Smooth muscle cell (in vitro differentiated cells): ENCODE results near the gene KIF26A. TPM values are rescaled to one million over a fixed set of nuclear protein-coding genes. Genes with fewer than 3 reads are reported as not detected.

Source experiments
- DNase-seq: peaks from one replicate; lab custom pipeline; 2025; ENCODE audit not compliant: unreplicated experiment; lab: John Stamatoyannopoulos, UW
- H2AFZ ChIP-seq: fragments of 200-600 bp; sonication (generic); 2 replicates; pipeline ENCODE4 v1.6.0; 2016; ENCODE audit warnings: antibody characterized with exemption, low read depth, mild to moderate bottlenecking
- H3F3A ChIP-seq: fragments of 200-600 bp; sonication (generic); 2 replicates; pipeline ENCODE4 v1.6.0; 2017; ENCODE audit warnings: antibody characterized with exemption, low read depth
- H3K27ac ChIP-seq: fragments of 200-600 bp; sonication (generic); 2 replicates; pipeline ENCODE4 v1.5.1; 2016; ENCODE audit warnings: low read depth, mild to moderate bottlenecking
- H3K27me3 ChIP-seq: fragments of 200-600 bp; sonication (generic); 2 replicates; pipeline ENCODE4 v1.6.1; 2016; ENCODE audit warnings: low read depth, mild to moderate bottlenecking
- H3K36me3 ChIP-seq: fragments of 200-600 bp; sonication (generic); 2 replicates; pipeline ENCODE4 v1.5.1; 2016; ENCODE audit warnings: low read depth
- H3K4me1 ChIP-seq: fragments of 200-600 bp; sonication (generic); 2 replicates; pipeline ENCODE4 v1.5.1; 2016; ENCODE audit warnings: low read depth
- H3K4me2 ChIP-seq: fragments of 200-600 bp; sonication (generic); 2 replicates; pipeline ENCODE4 v1.6.0; 2016; ENCODE audit warnings: mild to moderate bottlenecking
- H3K4me3 ChIP-seq: fragments of 200-600 bp; sonication (generic); 2 replicates; pipeline ENCODE4 v1.5.1; 2016; ENCODE audit warnings: mild to moderate bottlenecking
- H3K79me2 ChIP-seq: fragments of 200-600 bp; sonication (generic); 2 replicates; pipeline ENCODE4 v1.6.0; 2016; ENCODE audit warnings: low read depth, mild to moderate bottlenecking
- H3K9ac ChIP-seq: fragments of 200-600 bp; sonication (generic); 2 replicates; pipeline ENCODE4 v1.6.0; 2016; ENCODE audit warnings: low read depth
- H3K9me3 ChIP-seq: fragments of 200-600 bp; sonication (generic); replicated peaks from 2 replicates; pipeline ENCODE4 v1.5.1; 2016; ENCODE audit warnings: low read depth
- H4K20me1 ChIP-seq: fragments of 200-600 bp; sonication (generic); 2 replicates; pipeline ENCODE4 v1.6.0; 2016; ENCODE audit warnings: low read depth
- CTCF ChIP-seq: fragments of 200-600 bp; sonication (generic); IDR thresholded peaks from 2 replicates; pipeline ENCODE4 v1.5.1; 2017; ENCODE audit warnings: borderline replicate concordance, mild to moderate bottlenecking, antibody characterized with exemption; ENCODE audit not compliant: insufficient read depth, poor library complexity, severe bottlenecking
- WGBS: methylation state at CpG from one replicate; pipeline ENCODE4 v1.1.7; 2016; ENCODE audit warnings: low lambda C conversion rate; 5-methylcytosine and 5-hydroxymethylcytosine counted together
- polyA plus RNA-seq: library from polyadenylated mRNA; unstranded; fragments of >200 nt; fragmentation: Nextera tagmentation; extraction: Ambion mirVana; gene quantifications from 2 replicates; pipeline ENCODE4 v1.2.1, GENCODE V29; 2016
- total RNA-seq: library from RNA; depleted of rRNA; stranded (reverse); fragments of >200 nt; gene quantifications from 2 replicates; pipeline ENCODE4 v1.2.3, GENCODE V29; 2014

The KIF26A gene
- total and polyA plus RNA-seq, 2 experiments from 2014 or later, result 4.4 to 5.9 TPM

- Histone ChIP-seq H3K9me3 (no peaks in the 10 kb centered on the region), H3K27me3 (no peaks in the 10 kb centered on the region)
- 83% methylated on average over 14 of the region's 18 CpGs for WGBS
Observed at GRCh38 chr14:104105822-104106470, 32.4 kb upstream of the KIF26A start.

GRCh38 chr14:104106471-104106991 is 31.9 kb upstream of the KIF26A start:
- H3K27ac ChIP-seq, result no peak overlapping the region
- DNase-seq, result no peak
- no peaks in the 10 kb centered on the region for H4K20me1 ChIP-seq
- H3K4me1 ChIP-seq, result peaks cover 6% of the 10 kb centered on the region
- H3K4me2 ChIP-seq, result no peak overlapping the region
- no peaks in the 10 kb centered on the region for H3K36me3 ChIP-seq
- H3K9ac ChIP-seq, result no peak overlapping the region
- TF ChIP-seq CTCF, result no peak
- H3K9me3 ChIP-seq, result no peaks in the 10 kb centered on the region
- H3F3A ChIP-seq, result no peaks in the 10 kb centered on the region
- no peak overlapping the region for H3K4me3 ChIP-seq
- no peak overlapping the region for H2AFZ ChIP-seq
- WGBS, result 91% methylated on average over 13 of the region's 20 CpGs
- no peaks in the 10 kb centered on the region for H3K27me3 ChIP-seq
- no peaks in the 10 kb centered on the region for H3K79me2 ChIP-seq

More at GRCh38 chr14:104105822-104106470, 32.4 kb upstream of the KIF26A start:
- Histone ChIP-seq H3K9ac (no peak overlapping the region), H3K4me3 (no peak overlapping the region), H3F3A (no peaks in the 10 kb centered on the region), H3K4me1 (peaks cover 6% of the 10 kb centered on the region), H3K36me3 (no peaks in the 10 kb centered on the region), H3K4me2 (no peak overlapping the region), H3K79me2 (no peaks in the 10 kb centered on the region), H2AFZ (no peak overlapping the region), H3K27ac (no peak overlapping the region), H4K20me1 (no peaks in the 10 kb centered on the region)
- no peak for TF ChIP-seq CTCF
- DNase-seq, result no peak

- Histone ChIP-seq H3K27ac (no peak overlapping the region), H3F3A (no peaks in the 10 kb centered on the region), H3K9me3 (no peaks in the 10 kb centered on the region), H3K36me3 (no peaks in the 10 kb centered on the region), H4K20me1 (no peaks in the 10 kb centered on the region), H3K4me2 (no peak overlapping the region), H3K4me1 (peaks cover 6% of the 10 kb centered on the region), H3K9ac (no peak overlapping the region), H3K4me3 (no peak overlapping the region), H2AFZ (no peak overlapping the region), H3K27me3 (no peaks in the 10 kb centered on the region), H3K79me2 (no peaks in the 10 kb centered on the region)
- DNase-seq, result no peak
- no peak for TF ChIP-seq CTCF
- WGBS, result 94% methylated on average over 19 of the region's 19 CpGs
Observed at GRCh38 chr14:104107101-104107581, 31.2 kb upstream of the KIF26A start.
